ENCODE measurements around the gene ADISSP. TPM values are rescaled to one million over a fixed set of nuclear protein-coding genes. Genes with fewer than 3 reads are reported as not detected.

ADISSP gene
- total and polyA plus RNA-seq, 2 experiments from 2014 or later: 86.6 to 126 TPM

- Histone ChIP-seq H3K4me1 (ENCODE audit: insufficient read depth) (peaks cover 35% of the 10 kb centered on the region), H4K20me1 (replicated peaks; ENCODE audit: insufficient read depth) (no peaks in the 10 kb centered on the region; the same call in 1 of the 2 replicates), H3K4me3 (no peak overlapping the region), H2AFZ (no peak overlapping the region), H3K27me3 (ENCODE audit: insufficient read depth) (no peaks in the 10 kb centered on the region), H3K4me2 (no peak overlapping the region), H3K36me3 (ENCODE audit: insufficient read depth) (no peaks in the 10 kb centered on the region), H3K79me2 (replicated peaks; ENCODE audit: insufficient read depth) (no peaks in the 10 kb centered on the region), H3F3A (replicated peaks; ENCODE audit: low read depth) (peaks cover 10% of the 10 kb centered on the region), H3K27ac (ENCODE audit: low read depth) (no peak overlapping the region), H3K9me2 (ENCODE audit: insufficient read depth) (no peaks in the 10 kb centered on the region)
- ATAC-seq (no peak), DNase-seq (ENCODE audit: low spot score) (no peak)
- H3K4me1 Mint-ChIP-seq: peaks cover 49% of the 10 kb centered on the region
- H3K9me3 Mint-ChIP-seq: no peaks in the 10 kb centered on the region; the same call in 2 of the 3 replicates
- no peak overlapping the region for H3K27ac Mint-ChIP-seq
- TF ChIP-seq ZNF114 (CRISPR knock-in tag; IDR thresholded peaks at IDR 0.05) (no peak), NANOG (IDR thresholded peaks at IDR 0.05; ENCODE audit: borderline replicate concordance) (no peak), JUNB (IDR thresholded peaks at IDR 0.05; ENCODE audit: unreplicated experiment) (no peak), POLR2AphosphoS5 (IDR thresholded peaks at IDR 0.05; ENCODE audit: low read depth) (no peak), REST (IDR thresholded peaks at IDR 0.05; ENCODE audit: unreplicated experiment) (no peak), EZH2 (IDR thresholded peaks at IDR 0.05; ENCODE audit: low read depth, unreplicated experiment) (no peak), CREB1 (CRISPR knock-in tag; IDR thresholded peaks at IDR 0.05; ENCODE audit: low read depth) (no peak), ZNF331 (CRISPR knock-in tag; IDR thresholded peaks at IDR 0.05; ENCODE audit: low read depth) (no peak), EZH2phosphoT487 (IDR thresholded peaks at IDR 0.05; ENCODE audit: unreplicated experiment) (no peak), ZNF462 (CRISPR knock-in tag; IDR thresholded peaks at IDR 0.05) (no peak), STAT1 (IDR thresholded peaks at IDR 0.05; ENCODE audit: unreplicated experiment) (no peak), CTCF (conservative IDR thresholded peaks at IDR 0.05; ENCODE audit: low read depth in 2 of 2) (no peak)
- TF ChIP-seq, protein P1, sequence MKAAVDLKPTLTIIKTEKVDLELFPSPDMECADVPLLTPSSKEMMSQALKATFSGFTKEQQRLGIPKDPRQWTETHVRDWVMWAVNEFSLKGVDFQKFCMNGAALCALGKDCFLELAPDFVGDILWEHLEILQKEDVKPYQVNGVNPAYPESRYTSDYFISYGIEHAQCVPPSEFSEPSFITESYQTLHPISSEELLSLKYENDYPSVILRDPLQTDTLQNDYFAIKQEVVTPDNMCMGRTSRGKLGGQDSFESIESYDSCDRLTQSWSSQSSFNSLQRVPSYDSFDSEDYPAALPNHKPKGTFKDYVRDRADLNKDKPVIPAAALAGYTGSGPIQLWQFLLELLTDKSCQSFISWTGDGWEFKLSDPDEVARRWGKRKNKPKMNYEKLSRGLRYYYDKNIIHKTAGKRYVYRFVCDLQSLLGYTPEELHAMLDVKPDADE (IDR thresholded peaks at IDR 0.05): no peak
- H3K27me3 Mint-ChIP-seq (ENCODE audit: insufficient read depth, low read depth, poor library complexity): peaks cover 22% of the 10 kb centered on the region
- H3K36me3 Mint-ChIP-seq (ENCODE audit: low read depth): peaks cover 54% of the 10 kb centered on the region
- no peak overlapping the region for H3K4me3 Mint-ChIP-seq
Observed at GRCh38 chr20:3803854-3804253, 36.3 kb upstream of the ADISSP start.

All from GM23338 (cell line).